Mucosa of stomach (tissue), 1 donor: Measurements from ENCODE around the gene GAD2.

Experiments
- H3K27me3 ChIP-seq: one replicate; pipeline ENCODE4 v1.7.0; 2013; ENCODE audit warnings: mild to moderate bottlenecking, low read length; ENCODE audit not compliant: control insufficient read depth, insufficient read depth
- H3K36me3 ChIP-seq: one replicate; pipeline ENCODE4 v1.7.0; 2013; ENCODE audit warnings: low read length; ENCODE audit not compliant: control insufficient read depth, insufficient read depth
- H3K4me1 ChIP-seq: one replicate; pipeline ENCODE4 v1.7.0; 2013; ENCODE audit warnings: mild to moderate bottlenecking, low read length; ENCODE audit not compliant: control insufficient read depth, insufficient read depth
- H3K4me3 ChIP-seq: one replicate; pipeline ENCODE4 v1.7.0; 2013; ENCODE audit warnings: low read length
- H3K9ac ChIP-seq: one replicate; pipeline ENCODE4 v1.7.0; 2013; ENCODE audit warnings: mild to moderate bottlenecking, low read length, moderate library complexity
- H3K9me3 ChIP-seq: one replicate; pipeline ENCODE4 v1.7.0; 2013; ENCODE audit warnings: mild to moderate bottlenecking, low read length, moderate library complexity; ENCODE audit not compliant: control insufficient read depth
- donor health status: Pancreatic carcinoma.

Gene GAD2

DNA sequence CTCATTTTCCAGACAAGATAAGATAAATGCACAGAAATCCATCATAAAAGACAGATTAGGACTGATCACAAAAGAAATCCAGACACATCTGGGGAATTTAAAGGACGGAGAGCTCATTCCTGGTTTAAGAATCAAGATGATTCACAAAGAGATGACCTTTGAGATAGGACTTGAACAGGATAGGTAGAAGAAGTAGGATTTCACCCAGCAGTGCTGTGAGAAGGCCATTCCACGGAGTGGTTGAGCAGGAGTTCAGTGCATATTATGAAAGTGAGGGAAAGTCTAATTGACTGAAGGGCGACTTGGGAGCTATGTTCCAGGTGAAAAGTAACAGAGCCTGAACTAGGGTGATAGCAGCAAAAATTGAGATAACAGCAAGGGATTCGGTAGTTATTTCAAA is 73.7 kb downstream of the GAD2 start:
- Histone ChIP-seq H3K9me3 (no peaks in the 10 kb centered on the region), H3K36me3 (no peaks in the 10 kb centered on the region), H3K9ac (no peak overlapping the region), H3K27me3 (no peaks in the 10 kb centered on the region), H3K4me3 (no peak overlapping the region), H3K4me1 (no peaks in the 10 kb centered on the region)

DNA sequence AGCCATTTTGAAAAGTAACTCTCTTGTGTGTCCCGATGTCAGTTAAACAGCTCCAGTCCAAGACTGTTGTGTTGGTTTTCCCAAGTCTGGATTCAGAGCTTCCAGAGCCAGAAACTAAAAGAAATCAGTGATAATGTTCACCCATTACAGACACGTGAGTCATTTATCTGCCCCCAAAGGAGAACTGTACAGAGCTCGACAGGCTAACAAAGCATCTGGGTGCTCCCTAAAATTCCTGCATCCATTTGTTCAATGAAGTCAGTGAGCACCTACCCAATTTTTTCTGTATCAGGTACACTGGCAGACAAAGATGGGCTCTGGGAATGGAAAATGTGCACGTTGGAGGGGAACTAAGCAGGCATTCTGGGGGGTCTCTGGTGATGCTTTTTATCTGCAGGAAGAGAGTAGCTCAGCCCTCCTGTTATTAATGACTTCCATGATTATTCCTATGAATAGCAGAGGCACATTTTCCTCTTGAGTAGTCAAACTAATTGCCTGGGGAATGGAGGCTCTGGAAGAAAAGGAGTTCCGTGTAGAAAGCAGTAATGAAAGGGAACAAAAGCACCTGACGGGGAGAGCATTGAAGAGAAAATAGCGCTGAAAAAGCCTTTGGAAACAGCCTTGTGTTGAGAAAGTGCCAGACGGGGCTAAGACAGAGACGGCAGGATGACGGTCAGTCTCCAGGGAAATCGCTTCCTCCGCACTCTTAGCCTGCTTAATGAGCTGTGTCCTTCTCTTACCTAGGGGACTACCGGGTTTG is 75.3 kb downstream of the GAD2 start:
- Histone ChIP-seq H3K36me3 (no peaks in the 10 kb centered on the region), H3K4me1 (no peaks in the 10 kb centered on the region), H3K27me3 (no peaks in the 10 kb centered on the region), H3K4me3 (no peak overlapping the region), H3K9ac (no peak overlapping the region), H3K9me3 (no peaks in the 10 kb centered on the region)

DNA sequence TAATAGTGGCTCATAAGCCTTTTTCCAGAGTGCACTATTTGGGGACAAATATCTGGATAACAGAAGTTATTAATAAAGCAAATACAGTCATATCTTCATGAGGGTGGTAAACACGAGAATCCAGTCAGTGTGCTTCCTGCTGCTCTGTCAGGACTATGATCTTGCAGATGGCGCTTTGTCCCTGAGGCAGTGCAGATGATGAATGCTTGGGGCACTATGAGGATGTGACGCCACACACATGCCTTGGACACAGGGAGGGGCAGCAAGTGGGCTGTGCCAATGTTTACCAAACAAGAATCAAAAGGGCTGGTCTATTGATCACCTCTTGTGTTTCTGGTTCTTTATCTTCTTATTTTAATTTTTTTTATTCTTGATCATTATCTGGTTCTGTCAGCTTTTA is 79.8 kb downstream of the GAD2 start:
- no peaks in the 10 kb centered on the region for H3K36me3 ChIP-seq

GRCh38 chr10:26300001-26300400 is 83.4 kb downstream of the GAD2 start:
- no peaks in the 10 kb centered on the region for H3K36me3 ChIP-seq
- H3K4me1 ChIP-seq = no peaks in the 10 kb centered on the region
- no peak overlapping the region for H3K4me3 ChIP-seq
- no peak overlapping the region for H3K9ac ChIP-seq
- no peaks in the 10 kb centered on the region for H3K9me3 ChIP-seq
- H3K27me3 ChIP-seq = no peaks in the 10 kb centered on the region

More for the DNA sequence above, 79.8 kb downstream of the GAD2 start:
- Histone ChIP-seq H3K4me3 (no peak overlapping the region), H3K4me1 (no peaks in the 10 kb centered on the region), H3K9ac (no peak overlapping the region), H3K27me3 (no peaks in the 10 kb centered on the region), H3K9me3 (no peaks in the 10 kb centered on the region)

GRCh38 chr10:26303366-26303765 is 86.8 kb downstream of the GAD2 start:
- Histone ChIP-seq H3K4me1 (no peaks in the 10 kb centered on the region), H3K4me3 (no peak overlapping the region), H3K9ac (no peak overlapping the region), H3K27me3 (no peaks in the 10 kb centered on the region), H3K9me3 (no peaks in the 10 kb centered on the region), H3K36me3 (no peaks in the 10 kb centered on the region)

DNA sequence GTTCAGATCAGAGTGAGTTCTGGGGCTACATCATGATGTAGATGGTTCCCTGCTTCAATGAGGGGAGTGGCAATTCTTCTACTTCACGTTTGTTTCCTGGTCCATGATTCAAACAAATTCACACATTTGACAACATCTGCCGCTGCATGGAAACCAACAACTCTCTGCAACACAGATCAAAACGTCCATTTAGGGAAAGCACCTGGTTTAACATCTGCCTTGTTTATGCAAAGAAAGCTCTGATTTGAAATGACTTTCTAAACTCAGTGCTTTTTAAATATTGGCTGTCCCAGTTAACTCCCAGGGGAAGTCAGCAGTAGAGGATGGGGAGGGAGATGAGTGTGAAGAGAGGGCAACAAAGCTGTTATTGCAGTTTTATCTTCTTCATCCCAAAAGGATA is 93.8 kb downstream of the GAD2 start:
- no peaks in the 10 kb centered on the region for H3K27me3 ChIP-seq
- no peak overlapping the region for H3K4me3 ChIP-seq
- H3K4me1 ChIP-seq = no peaks in the 10 kb centered on the region
- H3K36me3 ChIP-seq = no peaks in the 10 kb centered on the region
- H3K9me3 ChIP-seq = no peaks in the 10 kb centered on the region
- H3K9ac ChIP-seq = no peak overlapping the region

- no peaks in the 10 kb centered on the region for H3K9me3 ChIP-seq
- no peak overlapping the region for H3K4me3 ChIP-seq
- no peaks in the 10 kb centered on the region for H3K27me3 ChIP-seq
- no peaks in the 10 kb centered on the region for H3K36me3 ChIP-seq
- no peaks in the 10 kb centered on the region for H3K4me1 ChIP-seq
- H3K9ac ChIP-seq = no peak overlapping the region
Measured at GRCh38 chr10:26311383-26311940, 94.9 kb downstream of the GAD2 start.

DNA sequence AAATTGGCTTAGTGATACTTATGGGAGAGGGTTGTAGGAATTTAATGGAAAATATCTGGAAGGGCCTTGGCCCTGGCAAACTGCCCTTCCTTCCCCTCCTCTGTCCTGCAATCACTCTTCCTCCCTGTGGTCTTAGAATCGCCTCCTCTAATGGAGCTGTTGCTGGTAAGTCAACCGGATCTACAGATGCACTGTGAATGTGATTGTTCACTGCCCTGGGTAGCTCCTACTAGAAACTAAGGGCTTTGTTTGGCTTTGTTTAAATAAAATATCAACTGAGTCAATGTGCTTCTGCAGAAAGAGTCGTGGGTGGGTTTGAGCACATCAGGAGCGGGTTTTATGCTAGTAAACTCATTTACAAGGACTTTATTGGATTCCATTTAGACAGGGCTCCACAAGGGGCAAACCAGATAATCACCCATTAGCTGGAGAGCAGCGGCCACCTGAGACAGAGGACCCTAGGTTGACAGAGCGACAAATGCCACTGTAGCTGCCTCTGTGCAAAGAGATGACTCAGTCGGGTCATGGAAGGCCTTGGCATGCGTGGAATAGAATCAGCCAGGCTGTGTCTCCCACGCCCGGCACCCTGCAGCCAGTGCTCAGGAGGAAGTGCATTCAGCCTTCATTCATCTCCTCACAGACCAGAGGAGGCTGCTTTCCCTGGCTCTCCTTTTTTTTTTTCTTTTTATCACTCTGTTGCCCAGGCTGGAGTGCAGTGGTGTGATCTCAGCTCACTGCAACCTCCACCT is 97.9 kb downstream of the GAD2 start:
- no peaks in the 10 kb centered on the region for H3K4me1 ChIP-seq
- no peaks in the 10 kb centered on the region for H3K27me3 ChIP-seq
- H3K36me3 ChIP-seq = no peaks in the 10 kb centered on the region
- no peak overlapping the region for H3K4me3 ChIP-seq
- no peak overlapping the region for H3K9ac ChIP-seq
- H3K9me3 ChIP-seq = no peaks in the 10 kb centered on the region

- Histone ChIP-seq H3K27me3 (no peaks in the 10 kb centered on the region), H3K36me3 (no peaks in the 10 kb centered on the region), H3K9me3 (no peaks in the 10 kb centered on the region), H3K4me3 (no peak overlapping the region), H3K9ac (no peak overlapping the region), H3K4me1 (no peaks in the 10 kb centered on the region)
Measured at GRCh38 chr10:26318672-26319071, 102.1 kb downstream of the GAD2 start.

- Histone ChIP-seq H3K27me3 (no peaks in the 10 kb centered on the region), H3K9me3 (no peaks in the 10 kb centered on the region), H3K4me3 (no peak overlapping the region), H3K36me3 (no peaks in the 10 kb centered on the region), H3K4me1 (no peaks in the 10 kb centered on the region), H3K9ac (no peak overlapping the region)
Measured at GRCh38 chr10:26323219-26323618, 106.6 kb downstream of the GAD2 start.

- Histone ChIP-seq H3K4me1 (no peaks in the 10 kb centered on the region), H3K9ac (no peak overlapping the region), H3K9me3 (no peaks in the 10 kb centered on the region), H3K36me3 (no peaks in the 10 kb centered on the region), H3K4me3 (no peak overlapping the region), H3K27me3 (no peaks in the 10 kb centered on the region)
Measured at GRCh38 chr10:26326851-26327250, 110.3 kb downstream of the GAD2 start.

DNA sequence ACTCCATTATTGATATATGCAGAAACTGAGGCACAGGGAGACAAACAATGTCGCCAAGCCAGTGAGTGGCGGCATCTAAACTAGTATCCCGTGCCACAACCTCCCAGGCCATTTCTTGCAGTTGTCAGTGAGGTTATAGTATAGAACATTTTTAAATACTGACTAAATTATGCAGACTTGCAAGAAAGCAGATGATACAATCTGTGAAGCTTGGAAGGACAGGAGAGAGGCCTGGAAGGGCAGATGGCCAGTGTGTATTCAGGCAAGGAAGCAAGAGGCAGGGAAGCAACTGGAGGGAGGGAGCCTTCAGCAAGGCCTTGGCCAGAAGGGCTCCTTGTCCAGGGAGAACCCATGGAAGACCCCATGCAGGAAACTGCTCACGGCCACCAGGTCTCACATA is 111.2 kb downstream of the GAD2 start:
- Histone ChIP-seq H3K4me1 (no peaks in the 10 kb centered on the region), H3K9me3 (no peaks in the 10 kb centered on the region), H3K36me3 (no peaks in the 10 kb centered on the region), H3K4me3 (no peak overlapping the region), H3K27me3 (no peaks in the 10 kb centered on the region), H3K9ac (no peak overlapping the region)
